Left lung (tissue), 10 donors: ENCODE results near the gene WDR41. TPM values are rescaled to one million over a fixed set of nuclear protein-coding genes. Genes with fewer than 3 reads are reported as not detected.

Source experiments
- ATAC-seq: fragments of 200-7000 bp; cut with Tn5 transposase; one replicate; pipeline ENCODE4 v1.9.1; 2020; ENCODE audit warnings: moderate library complexity
- DNase-seq, 4 donors: peaks; one replicate each; pipeline ENCODE4 v3.0.0-alpha.2; 2013 to 2020
- H3K27ac ChIP-seq, 2 donors: fragments of 200-600 bp; sonication (generic) in 1 of 2; one replicate each; pipeline versions ENCODE4 v1.5.0 to v1.8.0; 2020 to 2021
- H3K27me3 ChIP-seq, 2 donors: fragments of 200-600 bp; sonication (generic) in 1 of 2; one replicate each; pipeline versions ENCODE4 v1.5.0 to v1.8.0; 2020 to 2021
- H3K36me3 ChIP-seq, 2 donors: fragments of 200-600 bp; sonication (generic) in 1 of 2; one replicate each; pipeline versions ENCODE4 v1.5.0 to v1.8.0; 2020 to 2021
- H3K4me1 ChIP-seq, 2 donors: fragments of 200-600 bp; one replicate each; pipeline ENCODE4 v1.8.0; 2021
- H3K4me3 ChIP-seq, 2 donors: fragments of 200-600 bp; sonication (generic) in 1 of 2; one replicate each; pipeline versions ENCODE4 v1.5.0 to v1.8.0; 2020 to 2021; ENCODE audit warnings: mild to moderate bottlenecking in 1 of 2
- H3K9me3 ChIP-seq, 2 donors: fragments of 200-600 bp; sonication (generic) in 1 of 2; one replicate each; pipeline versions ENCODE4 v1.5.0 to v1.8.0; 2020 to 2021
- CTCF ChIP-seq, 2 donors: fragments of 200-600 bp; sonication (generic) in 1 of 2; IDR thresholded peaks; one replicate each; pipeline versions ENCODE4 v1.5.0 to v1.8.0; 2021; ENCODE audit warnings: antibody characterized with exemption in 2 of 2
- intact Hi-C, 2 donors: fragments of 100-400 bp; cut with DNase I; formaldehyde crosslinking; loops; one replicate each; pipeline versions ENCODE4 v1.11.2 to v1.14.2; 2022
- polyA plus RNA-seq, 6 donors: library from polyadenylated mRNA; unstranded; fragments of 120-200 nt; gene quantifications; one replicate each; pipeline ENCODE4 v1.2.1, GENCODE V29; 2013; ENCODE audit not compliant: insufficient read length in 6 of 6
- total RNA-seq, 2 donors: library from RNA; stranded (reverse); fragmentation: NEBNext Ultra II Directional; extraction: Animal tissue kit (Norgen Biotek cat#: 25700); gene quantifications; one replicate each; pipeline ENCODE4 v1.2.1, GENCODE V29; 2021
- donor health status: DM: no; HTN: yes; CAD: no.
- donor health status: DM: no; HTN: no; CAD: no.

The WDR41 gene
- total and polyA plus RNA-seq, 8 donors: 43.6 to 74.0 (median 66.8) TPM

- no peak for TF ChIP-seq CTCF (IDR thresholded peaks at IDR 0.05)
- no peak overlapping the region for H3K4me3 ChIP-seq
- ATAC-seq: no peak
- H3K4me1 ChIP-seq: no peaks in the 10 kb centered on the region
- H3K9me3 ChIP-seq: no peaks in the 10 kb centered on the region
- H3K27ac ChIP-seq: no peak overlapping the region
- intact Hi-C loops: no loop called here
- DNase-seq: no peak
- H3K27me3 ChIP-seq: no peaks in the 10 kb centered on the region
- no peaks in the 10 kb centered on the region for H3K36me3 ChIP-seq
Measured at GRCh38 chr5:77418162-77418561, 74.0 kb downstream of the WDR41 start.

- Histone ChIP-seq H3K9me3 (no peaks in the 10 kb centered on the region), H3K36me3 (no peaks in the 10 kb centered on the region), H3K27ac (no peak overlapping the region), H3K27me3 (no peaks in the 10 kb centered on the region), H3K4me3 (no peak overlapping the region), H3K4me1 (no peaks in the 10 kb centered on the region)
- intact Hi-C loops: no loop called here
- ATAC-seq (no peak), DNase-seq (no peak)
- TF ChIP-seq CTCF (IDR thresholded peaks at IDR 0.05): no peak
Measured at GRCh38 chr5:77413049-77413448, 79.1 kb downstream of the WDR41 start.

- Histone ChIP-seq H3K9me3 (no peaks in the 10 kb centered on the region), H3K27ac (no peak overlapping the region), H3K4me3 (no peak overlapping the region), H3K36me3 (no peaks in the 10 kb centered on the region), H3K27me3 (no peaks in the 10 kb centered on the region), H3K4me1 (no peaks in the 10 kb centered on the region)
- ATAC-seq: no peak
- intact Hi-C loops: no loop called here
- peak in 1 of 4 donors; percentile 58 for DNase-seq
- TF ChIP-seq CTCF (IDR thresholded peaks at IDR 0.05): no peak
Measured at GRCh38 chr5:77409870-77410621, 82.1 kb downstream of the WDR41 start.

- Histone ChIP-seq H3K27me3 (no peaks in the 10 kb centered on the region), H3K9me3 (no peaks in the 10 kb centered on the region), H3K4me3 (no peak overlapping the region), H3K4me1 (no peaks in the 10 kb centered on the region), H3K27ac (no peak overlapping the region), H3K36me3 (no peaks in the 10 kb centered on the region)
- intact Hi-C loops: no loop called here
- ATAC-seq: no peak
- no peak for TF ChIP-seq CTCF (IDR thresholded peaks at IDR 0.05)
- DNase-seq: no peak
Measured at GRCh38 chr5:77407152-77407551, 85.0 kb downstream of the WDR41 start.

GRCh38 chr5:77402796-77403195, 89.3 kb downstream of the WDR41 start:
- no peak overlapping the region for H3K27ac ChIP-seq
- DNase-seq: no peak
- no peaks in the 10 kb centered on the region for H3K36me3 ChIP-seq
- no peak for ATAC-seq
- H3K9me3 ChIP-seq: no peaks in the 10 kb centered on the region
- H3K4me3 ChIP-seq: no peak overlapping the region
- no peaks in the 10 kb centered on the region for H3K4me1 ChIP-seq
- no peaks in the 10 kb centered on the region for H3K27me3 ChIP-seq
- intact Hi-C loops: no loop called here
- no peak for TF ChIP-seq CTCF (IDR thresholded peaks at IDR 0.05)
